ENCODE measurements around the gene PLCL2.

DNA sequence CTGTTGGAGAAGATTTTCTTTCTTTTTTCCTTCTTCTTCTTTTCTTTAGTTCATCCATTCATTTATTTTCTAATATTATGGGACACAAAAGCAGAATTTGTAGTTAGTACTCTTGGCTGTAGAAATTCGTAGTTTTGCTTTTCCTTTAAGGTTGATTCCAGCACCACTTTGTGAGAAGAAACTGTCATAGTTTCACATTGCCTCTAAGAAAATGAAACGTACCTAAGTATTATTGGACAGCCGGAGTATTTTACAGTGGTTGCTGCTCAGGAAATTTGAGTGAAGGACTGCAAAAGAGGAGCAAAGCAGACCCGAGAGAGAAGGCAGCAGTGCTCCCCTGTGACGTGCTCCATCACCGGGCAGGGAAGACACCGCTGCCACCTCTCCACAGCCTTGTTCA, 48.1 kb downstream of the PLCL2 start:
- TF ChIP-seq, protein P1, sequence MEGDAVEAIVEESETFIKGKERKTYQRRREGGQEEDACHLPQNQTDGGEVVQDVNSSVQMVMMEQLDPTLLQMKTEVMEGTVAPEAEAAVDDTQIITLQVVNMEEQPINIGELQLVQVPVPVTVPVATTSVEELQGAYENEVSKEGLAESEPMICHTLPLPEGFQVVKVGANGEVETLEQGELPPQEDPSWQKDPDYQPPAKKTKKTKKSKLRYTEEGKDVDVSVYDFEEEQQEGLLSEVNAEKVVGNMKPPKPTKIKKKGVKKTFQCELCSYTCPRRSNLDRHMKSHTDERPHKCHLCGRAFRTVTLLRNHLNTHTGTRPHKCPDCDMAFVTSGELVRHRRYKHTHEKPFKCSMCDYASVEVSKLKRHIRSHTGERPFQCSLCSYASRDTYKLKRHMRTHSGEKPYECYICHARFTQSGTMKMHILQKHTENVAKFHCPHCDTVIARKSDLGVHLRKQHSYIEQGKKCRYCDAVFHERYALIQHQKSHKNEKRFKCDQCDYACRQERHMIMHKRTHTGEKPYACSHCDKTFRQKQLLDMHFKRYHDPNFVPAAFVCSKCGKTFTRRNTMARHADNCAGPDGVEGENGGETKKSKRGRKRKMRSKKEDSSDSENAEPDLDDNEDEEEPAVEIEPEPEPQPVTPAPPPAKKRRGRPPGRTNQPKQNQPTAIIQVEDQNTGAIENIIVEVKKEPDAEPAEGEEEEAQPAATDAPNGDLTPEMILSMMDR (IDR thresholded peaks at IDR 0.05; ENCODE audit: low read depth, low read length) = no peak
- TF ChIP-seq POLR2A (IDR thresholded peaks at IDR 0.05; ENCODE audit: extremely low read depth, insufficient read length) (no peak), MYC (IDR thresholded peaks at IDR 0.05; ENCODE audit: low read depth, low read length) (no peak)
- TF ChIP-seq, protein P2, sequence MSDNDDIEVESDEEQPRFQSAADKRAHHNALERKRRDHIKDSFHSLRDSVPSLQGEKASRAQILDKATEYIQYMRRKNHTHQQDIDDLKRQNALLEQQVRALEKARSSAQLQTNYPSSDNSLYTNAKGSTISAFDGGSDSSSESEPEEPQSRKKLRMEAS (IDR thresholded peaks at IDR 0.05; ENCODE audit: low read depth, low read length) = no peak

All from NB4 (cell line).